OCI-LY7 (cell line): ENCODE results near the gene C11orf58. TPM values are rescaled to one million over a fixed set of nuclear protein-coding genes. Genes with fewer than 3 reads are reported as not detected.

ENCODE experiments used
- BruUV-seq: library from RNA; stranded (reverse); fragments of 400-500 nt; replicated peaks from 2 replicates; lab custom pipeline; 2021; lab: Mats Ljungman, UMichigan
- CTCF ChIA-PET: fragments of 300-600 bp; sonication (Branson Sonifier 250); formaldehyde crosslinking; loops from one replicate; lab custom pipeline; 2022; ENCODE audit warnings: antibody characterized with exemption; ENCODE audit not compliant: unreplicated experiment; lab: Charles Lee
- POLR2A ChIA-PET: fragments of 300-600 bp; sonication (Branson Sonifier 250); formaldehyde crosslinking; loops from one replicate; lab custom pipeline; 2022; ENCODE audit warnings: antibody characterized with exemption; lab: Charles Lee
- DNase-seq: peaks from one replicate; pipeline ENCODE4 v3.0.0-alpha.2; 2015; ENCODE audit warnings: low spot score
- H2AFZ ChIP-seq: fragments of 200-600 bp; sonication (generic), shearing (Covaris generic); 2 replicates; pipeline ENCODE4 v1.6.1; 2014; ENCODE audit warnings: mild to moderate bottlenecking, antibody characterized with exemption, low read length, moderate library complexity
- H3K27ac ChIP-seq: fragments of 200-600 bp; sonication (generic); 2 replicates; pipeline ENCODE4 v1.5.1; 2014; ENCODE audit warnings: mixed run types, low read depth, mild to moderate bottlenecking, moderate library complexity, low read length, inconsistent platforms; ENCODE audit not compliant: poor library complexity, severe bottlenecking
- H3K36me3 ChIP-seq: fragments of 200-600 bp; sonication (generic); 2 replicates; pipeline ENCODE4 v1.6.1; 2014; ENCODE audit warnings: mild to moderate bottlenecking, antibody characterized with exemption, low read length, moderate library complexity, mixed read lengths; ENCODE audit not compliant: insufficient read depth
- H3K4me1 ChIP-seq: fragments of 200-600 bp; sonication (generic); 2 replicates; pipeline ENCODE4 v1.5.1; 2014; ENCODE audit warnings: mild to moderate bottlenecking, low read length; ENCODE audit not compliant: insufficient read depth, poor library complexity, severe bottlenecking
- H3K4me2 ChIP-seq: fragments of 200-600 bp; sonication (generic); 2 replicates; pipeline ENCODE4 v1.6.1; 2014; ENCODE audit warnings: mild to moderate bottlenecking, low read length
- H3K4me3 ChIP-seq: fragments of 200-600 bp; sonication (generic); 2 replicates; pipeline ENCODE4 v1.5.1; 2014; ENCODE audit warnings: mild to moderate bottlenecking, low read depth, low read length; ENCODE audit not compliant: poor library complexity, severe bottlenecking
- H3K79me2 ChIP-seq: fragments of 200-600 bp; sonication (generic); 2 replicates; pipeline ENCODE4 v1.6.1; 2016; ENCODE audit warnings: low read depth, mild to moderate bottlenecking, low read length, moderate library complexity, mixed read lengths; ENCODE audit not compliant: insufficient read depth
- H3K9me2 ChIP-seq: fragments of 200-600 bp; sonication (generic); 2 replicates; pipeline ENCODE4 v1.6.1; 2016; ENCODE audit warnings: mild to moderate bottlenecking, low read length, mixed read lengths; ENCODE audit not compliant: insufficient read depth
- H3K9me3 ChIP-seq: fragments of 200-600 bp; sonication (generic); 2 replicates; pipeline ENCODE4 v1.6.1; 2014; ENCODE audit warnings: mild to moderate bottlenecking, mixed run types, low read length, mixed read lengths
- H4K20me1 ChIP-seq: fragments of 200-600 bp; sonication (generic); 2 replicates; pipeline ENCODE4 v1.6.1; 2014; ENCODE audit warnings: mild to moderate bottlenecking, antibody characterized with exemption, low read length, moderate library complexity, mixed read lengths; ENCODE audit not compliant: insufficient read depth
- CTCF ChIP-seq: fragments of 200-600 bp; sonication (generic); conservative IDR thresholded peaks from 2 replicates; pipeline ENCODE4 v1.5.1; 2014; ENCODE audit warnings: mild to moderate bottlenecking, antibody characterized with exemption, low read length, moderate library complexity, mixed read lengths
- EZH2phosphoT487 ChIP-seq: fragments of 200-600 bp; sonication (generic); IDR thresholded peaks from 2 replicates; pipeline ENCODE4 v1.6.1; 2018; ENCODE audit warnings: low read depth, borderline replicate concordance, mild to moderate bottlenecking, mixed run types, antibody characterized with exemption, low read length, moderate library complexity, mixed read lengths
- intact Hi-C: fragments of 100-400 bp; cut with micrococcal nuclease; formaldehyde crosslinking; loops from one replicate; pipeline ENCODE4 v1.10.0; 2022; ENCODE audit not compliant: unreplicated experiment
- total RNA-seq, 2 experiments: library from RNA; depleted of rRNA in 1 of 2; stranded (reverse); fragments of >200 nt in 1 of 2; shearing (Covaris generic) in 1 of 2; gene quantifications; 2 replicates each; pipeline ENCODE4 v1.2.3, GENCODE V29; 2014 to 2022

The C11orf58 gene
- total RNA-seq, 2 experiments from 2014 or later = 118 to 146 TPM

- no peak for TF ChIP-seq EZH2phosphoT487
- no peak for TF ChIP-seq CTCF
- no peak overlapping the region for H2AFZ ChIP-seq
- intact Hi-C loops = no loop called here
- H3K9me3 ChIP-seq = no peaks in the 10 kb centered on the region
- no peak for DNase-seq
- no TSS peak for BruUV-seq
- no peaks in the 10 kb centered on the region for H3K79me2 ChIP-seq
- ChIA-PET CTCF (interaction anchor here (0.6 kb wide), 1 partner anchor 9 kb away, joined by 3 read pairs; no protein-coding TSS in a partner anchor), POLR2A (no interaction called here)
- H3K27ac ChIP-seq = no peak overlapping the region
- H4K20me1 ChIP-seq = no peaks in the 10 kb centered on the region
- no peaks in the 10 kb centered on the region for H3K4me1 ChIP-seq
- no peaks in the 10 kb centered on the region for H3K36me3 ChIP-seq
- H3K4me2 ChIP-seq = no peak overlapping the region
- no peak overlapping the region for H3K4me3 ChIP-seq
- no peaks in the 10 kb centered on the region for H3K9me2 ChIP-seq
Measured at GRCh38 chr11:16786131-16786530, 47.7 kb downstream of the C11orf58 start.

DNA sequence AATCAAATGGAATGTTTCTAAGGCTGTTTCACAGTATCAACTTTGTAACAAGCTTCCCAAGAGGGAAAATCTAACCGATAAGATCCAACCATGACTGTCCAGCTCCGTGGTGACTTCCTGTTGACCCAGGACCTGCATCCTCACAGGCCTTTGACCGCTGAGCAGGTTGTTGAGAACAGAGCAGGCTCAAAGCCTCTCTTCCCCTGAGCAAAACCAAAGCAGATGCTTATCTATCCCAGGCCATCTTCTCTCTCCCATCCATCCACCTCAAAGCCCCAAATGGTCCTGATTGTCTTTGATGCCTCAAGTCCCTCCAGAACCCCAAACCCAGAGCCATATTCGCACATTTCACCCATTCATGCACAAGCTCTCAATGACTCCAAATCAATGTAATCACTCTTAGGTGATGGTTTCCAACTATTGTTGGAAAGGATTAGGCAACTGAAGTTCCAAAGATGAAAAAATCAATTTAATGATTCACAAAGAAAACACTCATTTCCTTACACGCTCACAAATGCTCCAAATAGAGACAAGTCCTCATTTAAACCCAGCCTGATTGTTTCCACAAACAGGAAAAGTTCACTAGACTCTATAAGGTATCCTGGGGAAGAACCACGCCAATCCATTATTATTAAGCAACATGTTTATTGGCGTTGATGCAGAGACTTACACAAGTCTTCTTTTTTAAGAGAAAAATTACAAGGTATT lies 48.7 kb downstream of the C11orf58 start:
- Histone ChIP-seq H2AFZ (no peak overlapping the region), H4K20me1 (no peaks in the 10 kb centered on the region), H3K36me3 (no peaks in the 10 kb centered on the region), H3K9me2 (no peaks in the 10 kb centered on the region), H3K79me2 (no peaks in the 10 kb centered on the region), H3K4me2 (no peak overlapping the region), H3K27ac (no peak overlapping the region), H3K9me3 (no peaks in the 10 kb centered on the region), H3K4me3 (no peak overlapping the region), H3K4me1 (no peaks in the 10 kb centered on the region)
- TF ChIP-seq EZH2phosphoT487 (no peak), CTCF (no peak)
- intact Hi-C loops = no loop called here
- no peak for DNase-seq
- POLR2A ChIA-PET = interaction anchor here (0.6 to 1.0 kb wide), 2 partner anchors 132 to 522 kb away, joined by 3 read pairs; no protein-coding TSS in a partner anchor
- CTCF ChIA-PET = no interaction called here
- no TSS peak for BruUV-seq
